Ramos (cell line): Measurements from ENCODE around the gene PRR15.
"Not testable (repeated sequence)": the region's sequence is repeated elsewhere in the genome, so short reads cannot be mapped to it uniquely, and the experiment has no call there.

Experiments
- in situ Hi-C: fragments of 300-500 bp; cut with MboI; formaldehyde crosslinking; loops from one replicate; pipeline ENCODE4 v1.14.3; 2022; ENCODE audit warnings: low sequenced_read_pairs; ENCODE audit not compliant: unreplicated experiment

The PRR15 gene, protein sequence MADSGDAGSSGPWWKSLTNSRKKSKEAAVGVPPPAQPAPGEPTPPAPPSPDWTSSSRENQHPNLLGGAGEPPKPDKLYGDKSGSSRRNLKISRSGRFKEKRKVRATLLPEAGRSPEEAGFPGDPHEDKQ

DNA sequence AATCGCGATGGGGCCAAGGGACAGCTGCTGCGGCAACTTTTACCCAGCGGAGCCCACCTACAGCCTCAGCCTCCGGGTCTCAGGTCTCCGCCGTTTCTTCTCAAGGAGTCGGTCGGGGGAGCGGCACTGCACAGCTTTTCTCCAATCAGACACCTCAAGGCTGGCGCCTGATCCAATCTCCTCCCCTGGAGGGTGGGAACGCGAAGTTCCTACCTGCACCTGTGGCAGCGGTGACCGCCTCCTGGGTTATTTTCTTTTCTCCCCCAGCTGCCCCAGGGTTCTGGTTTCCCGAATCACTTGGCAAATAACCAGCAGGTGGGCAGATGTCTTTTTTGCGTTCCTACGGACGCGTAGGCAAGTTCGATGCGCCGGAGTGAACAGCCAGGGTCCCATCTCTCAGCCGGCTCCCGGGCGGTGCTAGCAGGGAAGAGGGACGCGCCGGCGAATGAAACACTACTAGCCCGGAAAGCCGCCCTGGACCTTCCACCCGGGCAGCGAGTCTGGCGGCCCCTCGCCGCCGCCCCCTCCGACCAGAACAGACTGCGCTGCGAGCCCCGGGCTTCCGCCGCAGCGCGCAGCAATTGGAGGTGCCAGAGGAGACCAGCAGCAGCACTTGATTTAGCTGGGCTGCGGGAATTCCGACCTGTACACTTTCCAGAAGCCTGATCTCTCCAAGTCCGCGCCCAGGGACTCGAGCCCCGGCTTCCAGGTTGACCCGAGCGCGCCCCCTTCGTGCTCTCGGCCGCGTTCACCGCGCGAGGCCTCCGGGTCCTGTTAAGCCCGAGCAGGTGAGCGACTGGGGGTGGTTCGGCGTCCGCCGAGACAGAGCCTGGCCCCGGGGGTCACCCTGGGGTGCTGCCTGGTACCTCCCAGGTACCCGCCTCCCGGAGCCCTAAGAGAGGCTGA, at the start of gene PRR15:
Gene PRR15 (plus strand): TSS at position 246 of the 906 bp plus-strand sequence. CDS start 2,495 bp downstream, outside the sequence.
- in situ Hi-C loops: no loop called here

DNA sequence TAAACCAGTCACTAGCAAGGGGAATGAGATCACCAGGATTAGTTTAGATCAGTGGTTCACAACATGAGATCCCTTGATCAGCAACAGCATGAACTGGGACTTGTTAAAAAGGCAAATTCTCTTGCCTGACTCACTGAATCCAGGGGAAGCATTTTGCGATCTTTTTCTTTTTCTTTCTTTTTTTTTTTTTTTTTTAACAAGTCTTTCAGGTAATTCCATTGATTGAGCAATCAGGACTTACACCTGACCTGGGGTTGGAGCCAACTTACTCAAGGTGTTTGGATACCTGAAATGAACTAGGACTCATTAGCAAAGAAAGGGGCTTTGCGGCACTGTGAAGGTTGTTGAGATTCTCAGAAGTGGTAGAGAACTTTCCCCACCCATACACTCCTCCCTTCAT, 47.1 kb upstream of the PRR15 start:
- in situ Hi-C loops: no loop called here

DNA sequence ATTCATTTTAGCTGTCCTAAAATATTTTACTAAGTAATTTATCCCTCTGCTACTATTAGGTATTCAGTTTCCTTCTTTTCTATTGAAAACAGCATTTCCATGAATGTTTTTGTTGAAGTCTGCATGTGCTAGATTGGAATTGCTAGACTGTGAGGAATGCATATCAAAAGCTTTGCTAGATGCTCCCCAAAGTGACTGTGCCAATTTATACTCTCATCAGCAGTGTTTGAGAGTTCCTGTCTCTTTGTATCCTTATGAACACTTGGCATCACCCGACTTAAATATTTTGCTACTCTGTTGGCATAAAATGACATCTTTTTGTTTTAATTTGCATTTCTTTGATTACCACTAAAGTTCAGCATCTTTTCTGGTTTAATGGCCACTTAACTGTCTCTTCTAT, 45.0 kb upstream of the PRR15 start:
- in situ Hi-C loops: no loop called here

DNA sequence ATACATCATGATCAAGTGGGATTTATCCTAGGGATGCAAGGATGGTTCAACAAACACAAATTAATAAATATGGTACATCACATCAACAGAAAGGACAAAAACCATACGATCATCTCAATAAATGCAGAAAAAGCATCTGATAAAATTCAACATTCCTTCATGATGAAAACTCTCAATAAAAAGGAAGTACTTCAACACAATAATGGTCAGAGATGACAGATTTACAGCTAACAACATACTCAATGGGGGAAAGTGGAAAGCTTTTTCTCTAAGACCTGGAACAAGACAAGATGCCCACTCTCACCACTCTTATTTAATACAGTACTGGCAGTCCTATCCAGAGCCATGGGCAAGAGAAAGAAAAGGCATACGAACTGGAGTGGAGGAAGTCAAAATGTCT, 39.9 kb upstream of the PRR15 start:
- in situ Hi-C loops: no loop called here

DNA sequence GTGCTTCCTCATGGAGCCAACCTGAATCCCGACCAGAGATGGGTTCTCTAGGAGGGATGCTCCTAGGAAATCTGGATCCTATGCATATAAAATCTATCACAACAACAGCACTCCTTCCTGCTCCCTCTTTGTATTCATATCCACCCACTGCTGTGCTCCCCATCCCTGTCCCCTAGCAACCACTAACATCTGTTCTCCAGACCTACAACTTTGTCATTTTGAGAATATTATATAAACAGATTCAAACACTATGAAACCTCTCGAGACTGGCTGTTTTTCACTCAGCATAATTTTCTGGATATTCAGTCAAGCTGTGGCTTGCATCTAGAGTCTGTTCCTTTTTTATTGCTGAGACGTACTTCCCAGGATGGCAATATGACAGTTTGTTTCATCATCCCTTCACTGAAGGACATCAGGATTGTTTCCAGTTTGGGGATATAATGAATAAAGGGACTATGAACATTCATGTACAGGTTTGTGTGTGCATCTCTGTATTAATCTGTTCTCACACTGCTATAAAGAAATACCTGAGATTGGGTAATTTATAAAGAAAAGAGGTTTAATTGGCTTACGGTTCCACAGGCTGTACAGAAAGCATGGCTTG, 36.0 kb upstream of the PRR15 start:
- in situ Hi-C loops: no loop called here

DNA sequence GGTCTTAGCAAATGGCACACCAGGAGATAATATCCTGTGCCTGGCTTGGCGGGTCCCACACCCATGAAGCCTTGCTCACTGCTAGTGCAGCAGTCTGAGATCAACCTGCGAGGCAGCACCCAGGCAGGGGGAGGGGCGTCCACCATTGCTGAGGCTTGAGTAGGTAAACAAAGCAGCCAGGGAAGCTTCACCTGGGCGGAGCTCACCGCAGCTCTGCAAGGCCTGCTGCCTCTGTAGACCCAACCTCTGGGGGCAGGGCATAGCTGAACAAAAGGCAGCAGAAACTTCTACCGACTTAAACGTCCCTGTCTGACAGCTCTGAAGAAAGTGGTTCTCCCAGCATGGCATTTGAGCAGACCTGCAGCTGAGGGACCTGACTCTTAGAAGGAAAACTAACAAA, 35.1 kb upstream of the PRR15 start:
- in situ Hi-C loops: not testable (repeated sequence)

DNA sequence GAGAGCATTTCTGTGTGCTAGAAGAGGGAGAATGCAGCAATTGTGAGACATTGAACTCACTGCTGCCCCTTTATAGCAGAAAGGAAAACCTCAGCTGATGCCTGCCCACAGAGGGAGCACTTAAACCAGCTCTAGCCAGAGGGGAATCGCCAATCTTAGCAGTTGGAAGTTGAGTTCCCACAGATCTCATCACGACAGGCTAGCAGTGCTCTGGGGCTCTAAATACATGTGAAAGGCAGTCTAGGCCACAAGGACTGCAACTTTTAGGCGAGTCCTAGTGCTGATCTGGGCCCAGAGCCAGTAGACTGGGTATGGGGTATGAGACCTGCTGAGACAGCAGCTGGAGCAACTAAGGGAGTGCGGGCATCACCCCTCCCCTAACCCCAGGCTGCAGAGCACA, 25.2 kb upstream of the PRR15 start:
- in situ Hi-C loops: no loop called here

DNA sequence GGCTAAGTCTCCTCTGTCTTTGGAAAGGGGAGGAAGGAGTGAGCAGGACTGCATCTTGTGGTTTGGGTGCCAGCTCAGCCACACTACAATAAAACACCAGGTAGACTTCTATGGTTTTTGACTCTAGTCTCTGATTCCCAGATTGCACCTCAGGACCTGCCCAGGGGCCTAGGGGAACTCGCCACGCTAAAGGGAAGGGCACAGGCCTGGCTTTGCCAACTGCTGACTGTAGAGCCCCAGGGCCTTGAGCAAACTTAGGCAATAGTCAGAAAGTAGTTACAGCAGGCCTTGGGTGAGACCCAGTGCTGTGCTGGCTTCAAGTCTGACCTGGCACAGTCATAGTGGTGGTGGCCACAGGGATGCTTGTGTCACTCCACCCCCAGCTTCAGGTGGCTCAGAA, 24.2 kb upstream of the PRR15 start:
- in situ Hi-C loops: no loop called here

DNA sequence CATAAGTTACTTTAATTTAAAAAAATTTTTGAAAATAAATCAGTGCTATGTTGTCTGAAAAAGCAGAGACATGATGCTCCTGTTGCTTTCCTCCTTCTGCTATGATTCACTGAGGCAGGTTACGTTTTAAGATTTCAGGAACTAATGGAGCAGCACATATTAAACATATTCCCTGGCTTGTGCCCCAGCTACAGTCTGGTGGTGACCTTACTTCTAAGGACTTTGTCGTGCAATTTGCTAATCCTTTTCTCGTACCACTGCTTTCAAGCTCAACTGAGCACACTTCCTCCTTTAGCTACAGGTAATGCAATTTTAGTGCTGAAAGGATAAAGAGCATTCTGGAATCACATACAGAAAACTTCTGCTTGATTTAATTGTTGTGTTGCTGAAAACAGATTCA, 16.2 kb upstream of the PRR15 start:
- in situ Hi-C loops: no loop called here

DNA sequence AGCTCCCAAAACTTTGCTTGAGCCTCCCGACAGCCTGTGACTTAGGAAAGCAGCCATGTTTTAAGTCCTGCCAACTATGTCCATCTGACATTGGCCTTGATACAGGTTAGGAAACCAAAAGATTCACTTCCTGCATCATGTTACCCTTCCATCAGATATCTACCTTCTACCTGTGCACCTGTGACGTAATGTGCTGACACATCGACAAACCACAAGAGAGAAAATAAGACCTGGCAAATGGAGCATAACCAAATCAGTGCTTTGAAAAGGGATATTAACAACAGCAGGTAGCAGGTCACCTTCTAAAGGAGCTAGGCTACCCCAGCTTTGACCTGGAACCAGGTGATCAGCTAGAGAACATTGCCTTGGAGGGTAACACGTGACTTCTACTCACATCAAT, 14.8 kb upstream of the PRR15 start:
- in situ Hi-C loops: no loop called here

DNA sequence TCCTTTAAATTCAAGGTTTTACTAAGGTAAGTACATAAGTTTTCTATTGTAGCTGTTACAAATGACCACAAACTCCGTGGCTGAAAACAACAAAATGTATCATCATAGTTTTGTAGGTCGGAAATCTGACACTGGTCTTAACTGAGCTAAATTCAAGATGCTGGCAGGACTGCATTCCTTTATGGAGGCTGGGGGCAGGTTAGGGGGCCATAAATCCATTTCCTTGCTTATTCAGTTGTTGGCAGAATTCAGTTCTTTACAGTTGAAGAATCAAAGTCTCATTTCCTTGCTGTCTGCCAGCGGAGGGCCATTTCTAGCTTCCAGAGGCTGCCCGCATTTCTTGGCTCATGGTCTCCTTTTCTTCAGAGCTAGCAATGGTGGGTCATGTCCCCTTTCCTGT, 11.2 kb upstream of the PRR15 start:
- in situ Hi-C loops: no loop called here

DNA sequence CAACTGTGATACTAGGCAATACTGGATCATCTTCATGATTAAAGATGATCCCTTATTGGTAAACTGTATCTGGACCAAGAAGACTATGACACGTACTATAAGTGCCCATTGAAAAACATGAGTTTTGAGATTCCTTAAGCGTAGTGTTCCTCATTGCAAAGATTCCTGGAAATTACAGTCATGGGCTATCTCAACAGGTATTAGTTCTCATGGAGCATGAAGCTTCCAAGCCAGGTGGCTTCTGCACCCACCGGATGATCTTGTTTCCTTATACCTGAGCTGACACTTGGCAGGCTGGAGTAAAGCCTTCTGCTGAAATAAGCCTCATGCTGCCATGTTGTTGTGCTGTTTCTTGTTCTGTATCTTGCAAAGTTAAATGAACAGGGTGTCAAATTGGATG, 8.6 kb upstream of the PRR15 start:
- in situ Hi-C loops: no loop called here

DNA sequence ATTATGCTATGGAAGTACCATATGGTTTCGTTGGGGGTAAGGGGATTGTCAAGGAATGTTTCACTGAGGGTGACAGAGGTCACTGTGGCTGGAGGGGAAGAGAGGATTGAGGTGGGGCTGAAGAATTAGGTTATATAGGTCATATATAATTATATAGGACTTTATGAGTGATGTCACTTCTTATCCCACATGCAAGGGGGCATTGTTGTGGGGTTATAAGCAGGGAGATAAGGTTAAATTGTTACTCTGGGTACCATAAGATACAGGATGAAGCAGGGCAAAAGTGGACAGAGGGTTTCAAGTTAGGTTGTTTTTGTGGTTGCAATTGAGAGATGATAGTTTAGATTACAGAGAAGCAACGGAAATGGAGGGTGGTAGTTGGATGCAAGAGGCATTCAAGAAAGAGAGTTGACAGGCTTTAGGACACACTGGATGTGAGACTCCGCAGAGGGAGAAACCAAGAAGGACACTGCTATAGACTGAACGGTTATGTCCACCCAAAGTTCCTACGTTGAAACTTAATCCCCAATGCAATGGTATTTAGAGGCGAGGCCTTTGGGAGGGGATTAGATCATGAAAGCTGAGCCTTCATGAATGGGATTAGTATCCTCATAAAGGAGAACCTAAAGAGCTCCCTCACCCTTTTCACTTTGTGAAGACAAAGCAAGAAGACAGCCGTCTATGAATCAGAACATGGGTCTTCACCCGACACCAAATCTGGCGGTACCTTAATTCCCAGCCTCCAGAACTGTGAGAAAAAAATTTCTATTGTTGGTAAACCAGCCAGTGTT, 7.0 kb upstream of the PRR15 start:
- in situ Hi-C loops: no loop called here

DNA sequence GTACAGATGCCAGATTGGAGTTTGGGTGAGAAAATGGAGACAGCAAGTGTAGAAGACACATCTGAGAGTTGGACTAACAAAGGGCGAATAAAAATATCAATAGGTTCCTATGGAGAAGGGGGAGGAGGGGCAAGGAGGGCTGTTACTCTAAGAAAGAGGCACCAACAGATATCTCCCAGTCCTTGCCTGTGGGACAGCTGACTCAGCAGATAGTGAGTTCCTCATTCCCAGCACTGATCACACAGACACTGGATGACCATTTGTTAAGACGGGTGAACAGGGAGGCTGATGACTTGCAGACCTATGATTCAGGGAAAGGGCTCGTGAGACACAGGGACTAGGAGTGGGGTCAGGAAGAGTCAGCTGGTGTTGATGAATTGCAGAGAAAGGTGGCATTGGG, 5.7 kb upstream of the PRR15 start:
- in situ Hi-C loops: no loop called here

DNA sequence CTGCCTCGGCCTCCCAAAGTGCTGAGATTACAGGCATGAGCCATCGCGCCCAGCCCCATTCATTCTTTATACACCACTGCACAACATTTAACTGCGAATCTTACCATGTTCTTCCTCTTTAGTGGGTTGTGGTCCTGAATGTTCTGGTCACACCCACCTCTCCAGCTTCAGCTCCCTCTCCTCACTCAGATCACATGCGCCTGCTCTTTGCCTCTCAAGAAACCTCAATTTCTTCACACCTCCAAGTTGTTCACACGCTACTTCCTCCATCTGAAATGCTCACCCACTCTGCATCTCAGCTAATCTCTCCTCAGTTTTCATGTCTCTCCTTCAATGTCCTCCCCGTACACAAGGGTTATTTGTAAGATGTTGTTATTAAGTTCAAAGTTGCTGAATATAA, 2.4 kb upstream of the PRR15 start:
- in situ Hi-C loops: no loop called here

DNA sequence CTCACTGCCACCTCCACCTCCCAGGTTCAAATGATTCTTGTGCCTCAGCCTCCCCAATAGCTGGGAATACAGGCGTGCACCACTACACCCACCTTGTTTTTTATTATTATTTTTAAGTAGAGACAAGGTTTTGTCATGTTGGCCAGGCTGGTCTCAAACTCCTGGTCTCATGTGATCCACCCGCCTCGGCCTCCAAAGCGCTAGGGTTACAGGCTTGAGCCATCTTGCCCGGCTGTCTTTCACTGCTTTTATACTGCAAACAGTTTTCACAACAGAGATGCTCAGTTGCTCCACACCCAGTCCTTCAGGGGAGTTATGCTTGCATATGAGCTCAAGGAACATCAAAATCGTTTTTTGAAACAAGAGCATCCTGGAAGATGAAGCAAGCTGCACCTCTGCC, 1.3 kb upstream of the PRR15 start:
- in situ Hi-C loops: no loop called here

DNA sequence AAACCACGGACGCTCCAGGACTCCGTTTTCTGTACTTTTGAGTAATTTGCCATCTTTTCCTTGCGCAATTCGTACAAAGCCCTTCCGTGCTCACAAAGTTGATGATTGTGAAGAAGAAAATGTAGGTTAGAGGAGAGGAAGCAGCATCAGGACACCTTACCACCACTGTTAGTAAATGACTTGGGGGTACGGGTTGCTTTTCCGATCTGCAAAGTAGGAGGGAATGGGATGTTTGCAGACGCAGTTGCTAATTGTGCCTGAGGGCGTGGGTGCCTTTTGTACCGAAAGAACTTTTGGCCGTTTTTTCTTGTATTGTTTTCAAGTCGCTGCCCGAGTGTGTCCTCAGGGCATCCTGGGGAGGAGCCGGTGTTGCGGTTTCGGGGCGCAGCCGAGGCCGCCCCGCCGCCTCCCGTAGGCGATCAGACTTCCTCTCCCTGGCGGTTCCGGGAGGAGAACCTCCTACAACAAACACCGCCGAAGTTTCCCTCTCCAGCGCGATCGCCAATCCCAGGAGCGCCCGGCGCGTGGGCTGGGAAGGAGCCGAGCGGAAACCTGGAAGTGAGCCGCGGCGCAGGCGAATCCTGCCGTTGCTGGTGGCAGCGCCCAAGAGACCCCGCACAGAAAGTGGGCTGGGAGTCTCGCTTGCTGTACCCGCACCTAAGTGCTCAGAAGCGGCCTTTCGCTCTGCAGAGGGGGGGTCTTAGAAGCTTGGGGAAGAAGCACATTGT, 1.0 kb downstream of the PRR15 start:
- in situ Hi-C loops: no loop called here

DNA sequence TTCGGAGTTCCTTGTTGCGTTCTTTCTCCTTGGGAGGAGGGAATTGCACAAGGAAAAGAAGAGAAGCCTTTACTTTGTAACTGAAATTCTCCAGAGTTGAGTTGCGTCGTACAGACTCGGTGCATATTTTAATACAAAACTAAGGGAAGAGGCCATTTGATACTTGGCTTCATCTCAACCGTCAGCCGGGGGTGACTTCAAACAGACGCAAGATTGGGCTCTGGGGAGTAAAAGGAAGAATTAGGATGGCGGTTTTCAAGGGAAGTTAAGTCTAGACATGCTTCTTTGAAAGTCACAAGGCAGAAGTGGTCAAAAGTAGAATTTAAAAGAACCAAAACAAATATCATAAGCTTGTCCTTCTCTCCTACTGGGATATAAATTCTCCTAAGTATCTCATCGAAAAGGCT, 1.6 kb downstream of the PRR15 start:
- in situ Hi-C loops: no loop called here

DNA sequence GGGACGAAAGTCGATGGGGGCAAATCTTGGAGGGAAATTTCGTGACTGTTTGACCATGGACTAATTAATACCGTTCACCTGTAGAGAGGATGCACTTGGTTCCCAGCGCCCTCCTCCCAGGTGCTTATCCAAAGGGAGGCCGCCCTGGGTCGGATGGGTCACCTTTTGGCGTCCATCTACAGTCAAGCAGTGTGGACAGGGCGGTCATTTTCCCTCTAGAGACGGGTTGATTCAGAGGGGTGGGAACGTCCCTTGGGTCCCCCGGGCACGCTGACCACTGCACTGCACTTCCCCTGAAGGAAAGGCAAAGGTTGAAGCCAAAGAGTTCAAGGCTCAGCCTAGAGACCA, 2.0 kb downstream of the PRR15 start:
- in situ Hi-C loops: no loop called here

DNA sequence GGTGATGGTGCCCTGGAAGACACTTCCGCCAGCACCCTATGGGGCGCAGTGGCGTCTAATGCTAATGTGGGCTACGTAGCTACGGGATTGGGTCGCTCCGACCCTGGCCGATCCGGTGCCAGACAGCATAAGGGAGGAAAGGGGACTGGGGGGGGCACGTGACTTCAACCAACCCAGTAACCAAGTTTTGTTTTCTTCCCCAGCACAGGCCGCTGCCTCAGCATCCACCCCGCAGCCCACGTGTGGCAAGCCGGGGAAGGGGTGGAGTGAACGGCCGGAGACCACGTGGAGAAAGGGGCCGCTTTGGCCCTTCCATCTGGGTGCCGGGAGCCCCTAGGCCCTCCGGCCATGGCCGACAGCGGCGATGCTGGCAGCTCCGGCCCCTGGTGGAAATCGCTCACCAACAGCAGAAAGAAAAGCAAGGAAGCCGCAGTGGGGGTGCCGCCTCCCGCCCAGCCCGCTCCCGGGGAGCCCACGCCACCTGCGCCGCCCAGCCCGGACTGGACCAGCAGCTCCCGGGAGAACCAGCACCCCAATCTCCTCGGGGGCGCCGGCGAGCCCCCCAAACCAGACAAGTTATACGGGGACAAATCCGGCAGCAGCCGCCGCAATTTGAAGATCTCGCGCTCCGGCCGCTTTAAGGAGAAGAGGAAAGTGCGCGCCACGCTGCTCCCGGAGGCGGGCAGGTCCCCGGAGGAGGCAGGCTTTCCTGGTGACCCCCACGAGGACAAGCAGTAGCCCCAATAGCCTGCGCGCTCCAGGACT, 2.5 kb downstream of the PRR15 start:
- in situ Hi-C loops: no loop called here
